ENCODE data around the gene SDK1.

Gene SDK1

GRCh38 chr7:4210821-4211220 is 909.8 kb downstream of the SDK1 start:
- H3K4me3 ChIP-seq (ENCODE audit: low read depth, low read length), result no peak overlapping the region
- DNase-seq (ENCODE audit: low read depth), result no peak
- TF ChIP-seq POLR2A (IDR thresholded peaks at IDR 0.05; ENCODE audit: extremely low read depth, insufficient read length) (no peak), CTCF (IDR thresholded peaks at IDR 0.05; ENCODE audit: low read depth, low read length) (no peak), MYC (IDR thresholded peaks at IDR 0.05; ENCODE audit: low read depth, low read length) (no peak), MAX (IDR thresholded peaks at IDR 0.05; ENCODE audit: low read depth, low read length) (no peak)

GRCh38 chr7:4211261-4211660 is 910.2 kb downstream of the SDK1 start:
- H3K4me3 ChIP-seq (ENCODE audit: low read depth, low read length), result no peak overlapping the region
- TF ChIP-seq MYC (IDR thresholded peaks at IDR 0.05; ENCODE audit: low read depth, low read length), result no peak
- TF ChIP-seq MAX (IDR thresholded peaks at IDR 0.05; ENCODE audit: low read depth, low read length), result no peak
- no peak for TF ChIP-seq POLR2A (IDR thresholded peaks at IDR 0.05; ENCODE audit: extremely low read depth, insufficient read length)
- no peak for TF ChIP-seq CTCF (IDR thresholded peaks at IDR 0.05; ENCODE audit: low read depth, low read length)
- no peak for DNase-seq (ENCODE audit: low read depth)

GRCh38 chr7:4212376-4212775 is 911.3 kb downstream of the SDK1 start:
- H3K4me3 ChIP-seq (ENCODE audit: low read depth, low read length), result no peak overlapping the region
- DNase-seq (ENCODE audit: low read depth), result no peak
- TF ChIP-seq MYC (IDR thresholded peaks at IDR 0.05; ENCODE audit: low read depth, low read length) (no peak), CTCF (IDR thresholded peaks at IDR 0.05; ENCODE audit: low read depth, low read length) (no peak), MAX (IDR thresholded peaks at IDR 0.05; ENCODE audit: low read depth, low read length) (no peak), POLR2A (IDR thresholded peaks at IDR 0.05; ENCODE audit: extremely low read depth, insufficient read length) (no peak)

GRCh38 chr7:4214291-4215155 is 913.5 kb downstream of the SDK1 start:
- DNase-seq (ENCODE audit: low read depth), result no peak
- no peak overlapping the region for H3K4me3 ChIP-seq (ENCODE audit: low read depth, low read length)
- TF ChIP-seq MAX (IDR thresholded peaks at IDR 0.05; ENCODE audit: low read depth, low read length), result no peak
- TF ChIP-seq POLR2A (IDR thresholded peaks at IDR 0.05; ENCODE audit: extremely low read depth, insufficient read length), result no peak
- TF ChIP-seq CTCF (IDR thresholded peaks at IDR 0.05; ENCODE audit: low read depth, low read length), result no peak
- no peak for TF ChIP-seq MYC (IDR thresholded peaks at IDR 0.05; ENCODE audit: low read depth, low read length)

- TF ChIP-seq POLR2A (IDR thresholded peaks at IDR 0.05; ENCODE audit: extremely low read depth, insufficient read length) (no peak), MAX (IDR thresholded peaks at IDR 0.05; ENCODE audit: low read depth, low read length) (no peak), CTCF (IDR thresholded peaks at IDR 0.05; ENCODE audit: low read depth, low read length) (no peak), MYC (IDR thresholded peaks at IDR 0.05; ENCODE audit: low read depth, low read length) (no peak)
- no peak for DNase-seq (ENCODE audit: low read depth)
Observed at GRCh38 chr7:4215176-4215720, 914.2 kb downstream of the SDK1 start.

More at GRCh38 chr7:4215176-4215720, 914.2 kb downstream of the SDK1 start:
- no peak overlapping the region for H3K4me3 ChIP-seq (ENCODE audit: low read depth, low read length)

Measured in NB4 (cell line).